ENCODE measurements around the gene ANTXRL.
"Not testable (repeated sequence)": the region's sequence is repeated elsewhere in the genome, so short reads cannot be mapped to it uniquely, and the experiment has no call there.

Gene ANTXRL

DNA sequence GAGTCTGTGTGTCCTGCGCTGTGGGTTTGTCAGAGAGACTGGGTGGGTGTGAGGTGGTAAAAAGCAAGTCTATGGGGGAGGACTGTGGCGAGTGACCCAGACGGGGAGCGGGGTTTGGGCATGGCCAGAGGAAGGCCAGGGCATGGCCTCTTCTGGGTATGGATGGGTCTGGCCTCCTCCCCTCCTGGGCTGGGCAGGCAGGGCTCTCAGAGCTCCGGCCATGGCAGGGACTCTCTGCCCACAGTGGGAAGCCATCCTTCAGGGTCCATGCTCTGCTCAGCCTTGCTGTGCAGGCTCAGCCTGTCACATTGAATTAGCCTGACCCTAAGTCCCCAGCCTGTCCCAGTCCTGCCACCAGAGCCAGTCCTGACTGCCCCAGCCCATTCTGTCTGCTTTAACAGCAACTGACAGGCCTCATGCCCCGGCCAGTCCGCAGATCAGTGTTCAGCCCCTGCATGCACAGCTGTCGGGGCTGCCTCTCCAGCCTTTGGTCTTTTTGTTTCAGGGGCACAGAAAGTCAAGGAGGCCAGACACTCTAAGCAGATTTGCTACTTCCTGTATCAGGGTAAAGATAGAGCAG, 7.9 kb downstream of the ANTXRL start:
- DNase-seq (ENCODE audit: low spot score) = no peak

DNA sequence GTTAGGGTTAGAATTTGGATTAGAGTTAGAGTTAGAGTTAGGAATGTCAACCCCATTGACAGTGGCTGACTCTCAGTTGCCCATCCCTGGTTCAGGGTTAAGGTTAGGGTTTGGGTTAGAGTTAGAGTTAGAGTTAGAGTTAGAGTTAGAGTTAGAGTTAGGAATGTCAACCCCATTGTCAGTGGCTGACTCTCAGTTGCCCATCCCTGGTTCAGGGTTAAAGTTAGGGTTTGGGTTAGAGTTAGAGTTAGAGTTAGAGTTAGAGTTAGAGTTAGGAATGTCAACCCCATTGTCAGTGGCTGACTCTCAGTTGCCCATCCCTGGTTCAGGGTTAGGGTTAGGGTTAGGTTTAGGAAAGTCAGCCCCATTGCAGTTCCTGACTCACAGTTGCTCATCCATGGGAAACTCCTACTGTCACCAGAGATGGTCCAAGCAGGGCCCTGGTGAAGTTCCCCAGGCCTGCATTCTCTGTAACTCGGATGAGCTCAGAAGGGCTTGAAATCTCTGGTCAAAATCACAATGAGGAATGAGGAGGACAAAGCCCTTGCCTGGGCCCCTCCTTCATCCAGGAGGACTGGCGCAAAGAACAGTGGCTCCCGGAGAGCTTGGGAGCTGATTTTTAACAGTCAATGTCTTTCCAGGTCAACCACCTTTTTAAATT, 8.7 kb downstream of the ANTXRL start:
- DNase-seq (ENCODE audit: low spot score) = not testable (repeated sequence)

DNA sequence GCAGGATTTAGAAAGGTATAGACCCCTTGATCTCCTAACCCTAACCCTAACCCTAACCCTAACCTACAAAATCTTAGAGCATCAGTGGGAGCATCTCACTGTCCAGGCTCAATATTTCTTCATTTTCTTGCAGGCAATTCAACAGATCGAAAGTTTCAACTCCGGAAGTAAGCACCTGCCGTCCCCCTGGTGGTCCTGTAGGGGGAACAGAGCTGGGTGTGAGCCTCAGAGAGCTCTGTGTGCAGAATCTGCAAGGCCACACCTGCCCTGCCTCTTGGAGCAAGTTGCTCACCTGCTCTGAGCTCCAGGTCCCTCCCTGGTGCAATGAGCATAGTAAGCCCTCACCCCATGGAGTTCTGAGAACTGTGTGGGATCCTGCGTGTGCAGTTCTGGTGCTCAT, 9.3 kb downstream of the ANTXRL start:
- DNase-seq (ENCODE audit: low spot score) = not testable (repeated sequence)

DNA sequence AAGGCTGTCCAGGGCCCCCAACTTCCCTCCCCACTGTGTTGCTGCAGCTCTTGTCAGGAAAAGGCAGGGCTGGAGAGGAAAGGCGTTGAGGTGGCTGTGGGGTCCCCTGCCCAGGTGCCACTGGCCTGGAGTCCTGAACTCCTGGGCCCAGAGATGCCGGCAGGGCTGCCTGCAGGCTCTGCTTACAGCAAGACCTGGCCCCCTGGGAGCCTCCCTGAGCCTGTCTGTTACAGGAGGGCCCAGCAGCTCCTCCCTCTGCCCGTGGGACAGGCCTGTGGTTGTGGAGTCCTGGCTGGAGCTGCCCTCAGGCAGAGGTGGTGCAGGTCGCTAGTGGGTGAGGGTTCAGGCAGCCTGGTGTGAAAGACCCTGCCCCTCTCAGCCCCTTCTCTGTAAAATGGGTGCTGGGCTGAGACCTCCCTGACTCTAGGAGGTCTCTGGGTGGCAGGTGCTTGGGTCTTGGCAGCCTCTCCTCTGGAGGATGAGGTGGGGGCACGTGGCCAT, 9.9 kb downstream of the ANTXRL start:
- DNase-seq (ENCODE audit: low spot score) = no peak

DNA sequence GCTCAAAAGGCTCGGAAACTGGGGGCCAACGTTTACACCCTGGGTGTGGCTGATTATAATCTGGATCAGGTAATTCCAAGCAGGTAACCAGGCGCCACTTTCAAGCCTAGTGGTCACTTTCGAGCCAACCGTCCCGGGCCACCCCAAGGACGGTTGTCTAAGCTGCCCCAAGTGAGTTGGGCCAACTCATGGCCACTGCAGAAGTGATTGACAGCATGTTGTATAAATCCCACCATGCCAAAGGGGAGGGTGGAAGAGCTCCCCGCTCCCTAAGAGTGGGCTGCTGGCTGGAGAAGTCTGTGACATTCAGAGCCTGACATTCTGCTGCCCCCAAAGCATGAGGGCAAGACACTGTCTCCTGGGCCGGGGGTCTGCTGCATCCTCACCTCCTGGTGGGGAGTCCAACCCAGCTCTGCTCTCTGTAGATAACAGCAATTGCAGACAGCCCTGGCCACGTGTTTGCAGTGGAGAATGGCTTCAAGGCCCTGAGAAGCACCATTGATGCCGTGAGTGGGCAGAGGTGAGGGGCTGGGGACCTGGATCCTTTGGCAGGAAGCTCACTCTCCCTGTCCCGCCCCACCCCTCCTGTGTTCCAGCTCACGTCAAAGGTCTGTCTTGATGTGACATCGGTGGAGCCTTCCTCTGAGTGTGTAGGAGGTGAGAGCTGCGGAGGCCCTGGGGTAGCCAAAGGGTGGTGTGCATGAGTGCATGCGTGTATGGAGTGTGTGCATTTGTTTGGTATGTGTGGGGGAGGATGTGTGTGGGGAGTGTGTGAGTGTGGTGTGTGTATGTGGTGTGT, 10.8 kb downstream of the ANTXRL start:
- no peak for DNase-seq (ENCODE audit: low spot score)

DNA sequence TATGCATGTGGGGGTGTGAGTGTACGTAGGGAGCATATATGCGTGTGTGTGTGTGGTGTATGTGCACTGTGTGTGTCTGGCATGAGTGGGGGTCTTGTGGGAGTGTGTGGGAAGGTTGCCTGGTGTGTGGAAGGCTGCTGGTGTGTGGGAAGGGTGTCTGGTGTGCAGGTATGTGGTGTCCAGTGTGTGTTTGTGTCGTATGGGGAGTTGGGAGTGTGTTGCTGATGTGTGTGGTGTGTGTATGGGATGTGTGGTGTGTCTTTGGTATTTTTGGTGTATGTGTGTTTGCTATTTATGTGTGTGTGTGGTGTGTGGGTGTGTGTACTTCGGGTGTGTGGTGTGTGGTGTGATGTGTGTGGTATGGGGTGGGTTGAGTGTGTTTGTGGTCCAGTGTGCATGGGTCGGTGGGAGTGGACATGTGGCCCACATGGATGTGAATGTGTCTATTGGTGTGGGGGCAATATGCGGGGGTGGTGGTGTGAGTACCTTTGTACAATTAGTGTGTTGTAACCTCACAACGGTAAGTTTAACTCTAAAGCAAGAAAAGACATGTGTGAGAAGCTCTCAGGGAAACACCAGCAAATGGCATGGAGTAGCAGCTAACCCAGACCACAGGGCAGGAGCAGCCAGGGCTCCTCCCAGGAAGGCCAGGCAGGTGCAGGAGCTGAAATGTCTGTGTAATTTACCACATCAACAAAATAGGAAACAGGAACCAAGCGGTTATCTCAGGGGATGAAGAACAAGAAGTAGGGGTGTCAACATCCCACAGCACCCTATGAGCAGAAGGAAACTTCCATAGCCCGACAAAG, 11.9 kb downstream of the ANTXRL start:
- no peak for DNase-seq (ENCODE audit: low spot score)

DNA sequence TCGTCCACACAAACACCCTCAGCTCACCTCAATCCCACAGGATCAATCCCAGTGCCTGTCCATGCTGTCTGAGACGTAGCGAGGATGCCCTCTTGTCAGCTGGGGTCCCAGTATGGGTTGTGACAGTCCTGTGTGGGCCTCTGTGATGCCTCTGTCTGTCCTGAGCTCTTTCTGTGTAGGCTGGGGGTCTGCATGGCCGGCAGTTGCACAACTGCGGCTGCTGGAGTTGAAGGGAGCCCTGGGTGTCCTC, 12.4 kb downstream of the ANTXRL start:
- no peak for DNase-seq (ENCODE audit: low spot score)

DNA sequence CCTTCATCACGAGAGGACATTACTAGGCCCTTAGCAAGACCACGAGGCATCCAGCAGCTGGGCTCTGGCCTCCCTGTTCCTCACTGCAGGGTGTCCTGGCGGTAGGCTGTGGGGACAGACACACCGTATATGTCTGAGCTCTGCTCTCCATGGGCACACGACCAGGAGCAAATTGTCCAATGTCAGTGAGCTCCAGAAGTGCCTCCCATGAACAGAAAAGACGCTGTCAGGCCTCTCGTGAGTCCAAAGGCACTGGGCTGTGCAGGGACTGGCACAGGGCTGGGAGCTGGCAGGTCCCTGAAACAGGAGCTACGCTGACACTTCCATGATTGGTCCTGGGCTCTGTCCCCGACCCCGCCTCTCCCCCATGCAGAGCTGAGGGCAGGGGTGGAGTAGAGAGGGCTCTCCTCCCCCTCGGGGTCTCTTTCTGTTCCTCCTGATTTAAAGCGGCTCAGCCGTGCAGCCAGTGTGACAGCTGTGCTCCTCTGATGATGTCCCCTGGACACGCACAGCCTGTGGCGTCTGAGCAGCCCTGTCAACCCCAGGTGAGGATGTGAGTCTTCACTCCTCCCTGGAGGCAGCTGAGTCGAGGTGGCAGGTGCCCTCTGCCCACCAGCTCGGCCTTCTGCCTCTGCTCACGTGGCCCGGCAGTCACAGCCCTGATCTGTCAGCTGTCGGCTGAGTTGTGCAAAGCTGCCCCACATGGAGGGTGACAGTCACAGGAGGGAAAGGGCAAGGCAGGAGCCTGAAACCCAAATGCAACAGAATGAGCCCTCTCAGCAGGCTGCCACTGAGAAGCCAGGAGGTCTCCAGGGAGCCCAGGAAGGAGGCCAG, 13.0 kb downstream of the ANTXRL start:
- DNase-seq (ENCODE audit: low spot score) = no peak

DNA sequence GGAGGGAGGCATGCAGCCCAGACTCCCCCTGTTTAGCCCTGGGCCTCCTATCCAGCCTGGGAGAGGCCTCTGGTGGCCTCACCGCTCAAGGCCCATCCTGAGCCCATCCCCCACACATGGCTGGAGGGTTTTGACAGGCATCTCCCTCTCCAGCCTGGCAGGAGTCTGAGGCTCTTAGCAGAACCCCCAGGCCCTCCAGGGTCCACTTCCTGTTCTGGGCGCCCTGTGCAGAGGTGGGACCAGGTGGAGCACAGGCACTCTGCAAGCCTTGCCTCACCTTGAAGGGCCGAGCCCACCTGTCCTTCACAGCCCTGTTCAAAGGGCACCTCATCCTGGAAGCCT, 13.5 kb downstream of the ANTXRL start:
- not testable (repeated sequence) for DNase-seq (ENCODE audit: low spot score)

DNA sequence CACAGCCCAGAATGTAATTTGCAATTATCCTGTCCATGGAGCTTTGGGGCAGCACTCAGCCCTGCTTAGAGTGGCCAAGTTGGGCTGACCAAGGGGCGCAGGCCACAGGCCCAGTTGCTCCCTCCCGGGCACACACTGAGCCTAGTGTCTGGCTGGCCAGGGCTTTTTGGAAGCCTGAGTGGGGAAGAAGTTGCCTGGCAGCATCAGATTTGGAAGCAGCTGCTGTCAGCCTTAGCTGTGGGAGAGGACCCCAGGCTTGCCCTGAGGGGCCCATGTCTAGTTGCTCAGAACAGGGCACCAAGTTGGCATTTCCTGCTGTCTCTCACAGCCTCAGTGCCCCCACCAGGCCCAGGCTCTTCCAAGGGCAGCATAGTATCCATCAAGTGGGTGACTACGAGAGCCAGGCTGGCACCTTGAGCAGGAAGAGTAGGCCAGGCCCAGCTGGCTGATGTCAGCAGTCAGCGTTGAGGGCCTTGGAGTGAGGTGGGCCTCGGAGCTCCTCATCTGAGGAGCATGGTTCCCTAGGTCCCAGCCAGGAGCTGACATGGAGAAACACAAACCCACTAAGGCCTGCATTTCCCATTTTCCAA, 14.4 kb downstream of the ANTXRL start:
- no peak for DNase-seq (ENCODE audit: low spot score)

DNA sequence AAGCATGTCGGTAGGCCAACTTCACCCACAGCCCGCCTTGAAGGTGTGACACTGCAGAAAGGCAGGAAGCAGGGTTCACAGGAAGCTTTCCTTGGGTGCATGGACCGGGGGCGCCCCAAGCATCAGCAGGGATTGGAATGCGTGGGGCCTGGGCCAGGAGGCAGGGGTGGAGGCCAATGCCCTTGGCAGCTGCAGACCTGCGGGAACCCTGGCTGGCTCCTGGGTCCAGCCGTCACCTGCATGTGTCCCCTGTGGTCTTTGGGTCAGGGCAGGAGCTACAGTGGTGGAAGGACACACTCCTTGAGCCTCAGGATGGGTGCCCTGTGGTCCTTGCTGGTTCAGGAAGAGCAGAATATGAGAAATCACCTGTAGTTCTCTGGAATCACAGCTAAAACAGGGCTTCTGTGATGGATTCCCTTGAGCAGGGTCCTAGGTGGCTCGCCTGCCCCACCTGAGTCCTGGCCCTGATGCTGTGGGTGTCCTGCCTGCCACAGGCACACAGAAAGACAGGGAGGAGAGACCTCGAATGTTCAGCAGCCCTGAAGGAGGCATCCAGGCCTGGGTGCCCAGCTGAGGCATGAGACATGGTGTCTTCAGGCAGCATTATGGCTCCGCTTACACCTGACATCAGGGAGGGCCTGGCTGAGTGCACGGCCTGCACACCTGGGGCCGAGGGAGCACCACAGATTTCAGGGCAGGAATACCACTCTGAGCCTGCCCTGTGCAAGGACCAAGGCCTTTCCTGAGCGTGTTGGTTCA, 15.1 kb downstream of the ANTXRL start:
- DNase-seq (ENCODE audit: low spot score) = no peak

DNA sequence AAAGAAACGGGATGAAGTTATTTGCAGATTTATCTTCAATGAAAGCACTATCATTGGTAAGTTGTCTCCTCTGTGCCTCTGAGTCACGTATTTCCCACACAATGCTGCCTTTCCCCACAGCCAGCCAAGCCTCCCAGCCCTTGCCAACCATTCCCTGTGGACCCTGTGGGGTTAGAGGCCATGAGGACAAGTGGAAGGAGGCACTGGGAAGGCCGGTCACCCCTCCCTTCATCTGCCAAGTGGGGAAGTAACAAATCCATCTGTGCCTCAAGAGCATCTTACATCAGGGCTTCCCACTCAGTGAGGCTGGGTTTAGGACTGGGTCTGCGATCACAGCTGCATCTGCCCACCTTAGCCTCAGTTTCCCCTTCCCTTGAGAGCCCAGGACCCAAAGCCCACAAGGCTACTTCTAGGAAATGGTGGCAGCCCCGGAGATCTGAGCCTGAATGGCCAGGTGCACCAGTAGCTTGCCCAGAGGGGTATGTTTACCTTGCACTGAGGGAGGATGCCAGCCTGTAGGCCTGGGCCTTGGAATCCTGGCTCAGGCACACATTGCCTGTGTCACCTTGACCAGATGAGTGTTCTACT, 16.1 kb downstream of the ANTXRL start:
- not testable (repeated sequence) for DNase-seq (ENCODE audit: low spot score)

DNA sequence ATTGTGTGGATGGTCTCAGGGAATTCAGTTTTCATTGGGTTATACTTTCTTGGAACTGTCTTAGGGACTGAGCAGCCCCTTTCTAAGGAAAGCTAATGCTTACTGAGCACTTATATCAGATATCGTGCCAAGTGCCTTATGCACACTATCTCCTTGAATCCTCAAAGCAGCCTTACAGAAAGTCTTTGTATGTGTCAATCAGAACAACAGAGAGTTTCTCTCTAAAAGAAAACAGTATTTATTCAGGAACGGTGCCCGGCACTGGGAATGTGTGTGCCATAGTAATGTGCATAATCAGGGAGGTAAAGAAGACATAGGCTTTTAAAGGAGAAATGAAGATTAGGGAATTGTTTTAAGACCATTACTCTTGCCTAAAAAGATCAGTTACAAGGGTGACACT, 17.3 kb downstream of the ANTXRL start:
- DNase-seq (ENCODE audit: low spot score) = no peak

DNA sequence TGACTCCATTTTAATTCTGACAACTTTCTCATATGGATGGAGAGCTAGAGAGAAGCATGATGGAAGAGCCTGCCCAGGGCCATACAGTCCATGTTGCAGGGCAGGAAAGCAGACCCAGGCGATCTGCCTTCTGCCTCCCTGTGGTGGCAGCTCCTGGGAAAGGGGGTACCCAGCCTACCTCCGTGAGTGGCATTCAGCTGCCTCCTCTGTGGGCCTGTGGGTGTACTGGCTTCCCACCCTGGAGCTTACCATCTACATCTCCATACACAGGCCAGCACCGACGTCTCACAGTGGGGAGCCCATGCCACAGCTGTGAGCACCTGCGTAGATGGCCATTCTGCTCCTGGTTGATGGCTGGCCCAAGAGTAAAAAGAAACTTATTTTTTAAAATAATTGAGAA, 17.9 kb downstream of the ANTXRL start:
- DNase-seq (ENCODE audit: low spot score) = not testable (repeated sequence)

DNA sequence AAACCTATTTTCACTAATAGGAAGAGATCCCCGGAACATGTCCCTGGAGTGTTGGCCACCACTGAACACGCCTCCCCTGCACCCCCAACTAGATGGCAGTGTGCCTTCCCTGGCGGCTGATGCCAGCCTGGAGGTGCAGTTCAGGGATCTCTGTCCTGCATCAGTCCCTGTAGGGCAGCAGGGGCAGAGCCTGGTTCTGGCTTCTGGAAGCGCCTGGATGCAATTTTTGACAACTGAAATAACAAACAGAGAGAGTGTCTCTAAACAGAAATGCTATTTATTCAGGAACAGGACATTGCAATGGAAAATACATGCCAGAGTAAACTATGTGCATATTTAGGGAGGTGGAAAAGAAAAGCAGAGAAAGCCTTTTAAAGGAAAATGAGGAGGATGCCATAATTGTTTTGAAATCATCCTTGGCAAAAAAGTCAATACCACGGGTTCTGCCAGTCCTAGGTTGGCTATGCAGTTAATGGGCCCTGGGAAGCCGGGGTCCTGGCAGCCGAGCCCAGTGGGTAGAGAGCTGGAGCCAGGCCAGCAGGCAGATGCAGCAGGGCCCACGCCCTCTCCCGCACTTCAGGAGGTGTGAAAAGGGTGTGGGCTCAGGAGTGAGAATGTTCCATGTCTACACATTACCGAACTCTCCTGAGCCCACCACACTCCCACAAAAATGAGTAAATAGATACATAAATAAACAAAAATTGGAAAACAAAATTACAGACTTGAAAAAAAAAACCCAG, 18.5 kb downstream of the ANTXRL start:
- DNase-seq (ENCODE audit: low spot score) = no peak

DNA sequence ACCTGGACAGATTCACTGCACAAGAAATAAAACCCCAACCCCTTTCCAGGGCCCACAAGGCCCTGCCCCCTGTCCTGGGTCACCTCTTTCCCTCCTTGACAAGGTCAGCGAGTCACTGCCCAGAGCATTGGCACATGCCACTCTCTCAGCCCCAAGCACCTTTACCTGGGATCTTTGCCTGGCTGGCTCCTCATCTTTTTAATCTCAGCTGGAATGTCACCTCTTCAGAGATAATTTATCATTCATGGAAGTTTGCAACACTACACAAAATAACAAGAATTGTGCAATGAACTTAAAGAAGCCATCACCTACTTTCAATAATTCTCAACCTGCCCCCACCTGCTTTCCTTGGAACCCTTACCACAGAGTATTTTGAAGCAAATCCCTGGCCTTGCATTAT, 19.2 kb downstream of the ANTXRL start:
- no peak for DNase-seq (ENCODE audit: low spot score)

DNA sequence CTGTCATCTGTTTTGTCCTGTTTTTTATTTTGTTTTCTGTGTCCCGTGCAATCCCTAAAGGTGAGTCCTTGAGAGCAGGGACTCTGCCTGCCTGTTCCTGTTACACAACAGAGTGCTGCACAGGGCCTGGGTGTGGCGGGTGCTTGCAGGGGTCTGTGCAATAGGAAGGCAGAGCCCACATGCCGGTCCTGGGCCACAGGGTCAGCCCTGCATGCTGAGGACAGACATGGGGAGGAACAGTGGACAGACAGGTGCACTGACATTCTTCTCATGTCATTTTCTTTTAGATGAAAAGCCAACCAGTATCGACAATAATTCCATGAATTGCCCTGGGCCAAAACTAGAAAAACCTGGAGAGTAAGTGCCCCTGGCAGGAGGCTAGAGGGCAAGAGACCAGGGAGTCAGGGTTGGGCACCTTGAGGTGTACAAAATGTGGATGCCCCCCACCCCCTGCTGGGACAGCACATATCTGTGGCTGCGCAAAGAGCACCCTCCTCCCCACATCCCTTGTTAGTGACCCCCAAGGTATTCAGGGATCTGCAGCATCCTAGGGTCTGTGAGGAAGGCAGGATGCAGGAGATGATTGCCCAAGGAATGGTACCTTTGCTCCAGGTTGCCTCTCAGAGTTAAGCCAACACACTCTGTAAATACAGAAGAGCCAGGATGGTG, 19.9 kb downstream of the ANTXRL start:
- DNase-seq (ENCODE audit: low spot score) = no peak

DNA sequence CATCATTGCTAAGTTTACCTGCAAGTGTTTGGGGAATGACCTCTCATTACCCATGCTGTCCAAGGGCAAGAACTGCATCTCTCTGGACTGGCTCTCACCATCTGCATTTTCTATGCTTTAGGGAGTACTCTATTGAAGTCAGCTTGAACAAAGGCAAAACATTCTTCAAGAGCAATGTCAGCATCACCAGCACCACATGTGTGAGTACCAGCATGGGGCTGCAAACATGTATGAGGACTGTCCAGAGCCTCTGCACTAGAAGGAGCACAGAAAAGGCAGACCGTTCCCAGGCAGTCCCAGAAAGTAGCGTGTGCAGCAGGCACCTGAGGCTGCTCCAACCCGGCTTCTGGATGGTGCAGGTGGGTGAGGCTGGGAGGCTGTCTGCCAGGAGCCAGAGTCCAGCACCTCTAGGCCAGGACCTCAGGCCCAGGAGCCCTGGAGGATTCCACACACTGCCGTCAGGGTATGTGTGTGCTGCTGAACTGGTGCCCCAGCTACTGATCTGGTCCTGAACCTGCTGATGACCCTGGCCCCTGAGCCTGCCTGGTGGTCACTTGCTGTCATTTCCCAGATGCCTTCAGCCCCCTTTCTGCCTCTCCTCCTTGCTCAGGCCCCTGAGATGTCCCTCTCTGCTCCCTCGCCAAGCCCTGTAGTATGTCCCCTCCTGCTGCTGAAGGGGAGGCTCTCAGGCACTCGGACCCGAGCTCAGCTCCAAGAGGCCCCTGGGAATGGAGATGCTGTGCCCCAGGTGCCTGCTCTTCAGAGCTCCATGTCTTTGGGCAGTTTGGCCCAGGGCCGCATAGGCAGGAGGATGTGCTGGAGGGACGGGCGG, 20.7 kb downstream of the ANTXRL start:
- DNase-seq (ENCODE audit: low spot score) = no peak
